Activated CD4-positive, alpha-beta T cell treated with anti-CD3 and anti-CD28 coated beads for 36 hours (primary cell): ENCODE results near the gene YBX2. TPM values are rescaled to one million over a fixed set of nuclear protein-coding genes. Genes with fewer than 3 reads are reported as not detected.
A peak's percentile ranks its signal among the peaks of the same experiment; 100 is the strongest.

Source experiments
- ATAC-seq: fragments of 200-7000 bp; cut with Tn5 transposase; one replicate; pipeline ENCODE4 v1.10.0; 2021; ENCODE audit warnings: mild to moderate bottlenecking, moderate library complexity
- CTCF ChIA-PET: fragments of 350-600 bp; sonication (Branson Sonifier 250); formaldehyde crosslinking; loops from one replicate; lab custom pipeline; 2021; ENCODE audit warnings: antibody characterized with exemption; lab: Charles Lee
- POLR2A ChIA-PET: fragments of 350-600 bp; sonication (Branson Sonifier 250); formaldehyde crosslinking; loops from one replicate; lab custom pipeline; 2021; ENCODE audit warnings: antibody characterized with exemption, inconsistent platforms; lab: Charles Lee
- DNase-seq: peaks from one replicate; pipeline ENCODE4 v3.0.0-alpha.2; 2020
- H3K27ac Mint-ChIP-seq: one replicate; pipeline ENCODE4 v1.8.0; 2021; ENCODE audit warnings: mixed read lengths
- H3K27me3 Mint-ChIP-seq: one replicate; pipeline ENCODE4 v1.8.0; 2021; ENCODE audit warnings: mixed read lengths
- H3K36me3 Mint-ChIP-seq: one replicate; pipeline ENCODE4 v1.8.0; 2021; ENCODE audit warnings: low read depth, mixed read lengths
- H3K4me1 Mint-ChIP-seq: one replicate; pipeline ENCODE4 v1.8.0; 2021; ENCODE audit warnings: mixed read lengths
- H3K4me3 Mint-ChIP-seq: one replicate; pipeline ENCODE4 v1.8.0; 2021; ENCODE audit warnings: mild to moderate bottlenecking, moderate library complexity, mixed read lengths
- H3K9me3 Mint-ChIP-seq: one replicate; pipeline ENCODE4 v1.8.0; 2021; ENCODE audit warnings: low read depth, mixed read lengths
- intact Hi-C, 2 experiments: fragments of 100-400 bp; cut with DNase I in 1 of 2; cut with micrococcal nuclease in 1 of 2; formaldehyde crosslinking; loops; one replicate each; pipeline versions ENCODE4 v1.14.2 to v1.15.1; 2022 to 2024; cut with DNase I, micrococcal nuclease
- total RNA-seq, 2 experiments: library from RNA; stranded (reverse); gene quantifications; one replicate each; pipeline ENCODE4 v1.2.3, GENCODE V29; 2021

Gene YBX2
- total RNA-seq, 2 experiments from 2014 or later = 0.34 to 0.67 TPM

DNA sequence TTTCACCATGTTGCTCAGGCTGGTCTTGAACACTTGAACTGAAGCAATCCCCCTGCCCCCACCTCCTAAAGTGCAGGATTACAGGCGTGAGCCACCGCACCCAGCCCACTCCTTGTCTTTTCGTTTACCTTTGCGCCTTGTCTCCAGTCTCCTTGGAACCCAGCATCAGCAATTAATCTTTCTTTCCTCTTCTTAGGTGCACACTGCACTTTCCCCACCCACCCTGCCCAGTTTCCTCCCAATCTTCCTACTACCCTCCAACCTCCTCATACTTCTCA lies 30.7 kb downstream of the YBX2 start:
- CTCF ChIA-PET = no interaction called here
- Mint-ChIP-seq H3K36me3 (peaks cover under 1% of the 10 kb centered on the region), H3K9me3 (no peaks in the 10 kb centered on the region), H3K27ac (peak overlapping the region; percentile 59), H3K4me3 (peak overlapping the region; percentile 35), H3K4me1 (peaks cover 28% of the 10 kb centered on the region), H3K27me3 (peaks cover 25% of the 10 kb centered on the region)
- POLR2A ChIA-PET = interaction anchor here (1.0 kb wide), 1 partner anchor 24 kb away, joined by 3 read pairs; the partner anchor contains the start of gene PHF23
- intact Hi-C loops = loop anchor here in 1 of 2 experiments (5.0 kb wide), 1 partner anchor 34 kb away; no protein-coding TSS in a partner anchor
- DNase-seq (no peak), ATAC-seq (no peak)

DNA sequence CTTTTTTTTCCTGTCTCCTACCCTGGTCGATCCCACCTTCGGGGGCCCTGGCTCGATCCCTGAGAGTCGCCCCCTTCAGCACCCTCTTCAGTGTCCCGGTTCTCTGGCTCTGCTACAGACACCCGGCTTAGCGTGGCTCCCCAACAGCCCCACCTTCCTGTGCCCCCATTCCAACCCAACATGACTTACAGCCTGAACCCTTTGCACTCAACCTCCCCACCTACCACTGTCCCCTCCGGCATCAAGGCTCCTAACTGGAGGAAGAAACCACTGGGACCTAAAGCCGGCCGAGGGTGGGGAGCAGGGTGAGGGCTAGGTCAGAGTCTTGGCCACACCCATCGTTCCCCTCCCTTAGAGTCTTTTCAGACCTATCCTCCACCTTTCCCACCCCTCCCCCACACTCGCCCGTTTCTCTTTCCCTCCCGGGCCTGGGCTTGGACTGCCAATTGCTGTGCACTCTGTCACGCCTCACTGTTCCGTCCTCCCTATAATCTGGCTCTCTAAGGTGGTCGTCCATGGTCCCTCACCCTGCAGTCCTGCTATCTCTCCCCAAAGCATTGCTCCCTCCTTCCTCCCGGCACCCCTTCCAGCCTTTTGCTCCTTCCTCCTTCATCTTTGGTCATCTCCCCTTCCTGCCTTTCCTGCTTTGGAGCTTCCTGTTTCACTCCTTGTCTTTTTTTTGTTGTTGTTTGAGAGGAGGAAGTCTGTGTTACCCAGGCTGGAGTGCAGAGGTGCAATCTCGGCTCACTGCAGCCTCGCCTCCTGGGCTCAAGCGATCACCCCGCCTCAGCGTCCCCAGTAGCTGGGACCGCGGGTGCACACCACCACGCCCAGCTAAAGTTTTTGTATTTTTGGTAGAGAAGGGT lies 31.3 kb downstream of the YBX2 start:
- POLR2A ChIA-PET = interaction anchor here (1.0 kb wide), 1 partner anchor 24 kb away, joined by 3 read pairs; the partner anchor contains the start of gene PHF23
- H3K27ac Mint-ChIP-seq = peak overlapping the region; percentile 24

DNA sequence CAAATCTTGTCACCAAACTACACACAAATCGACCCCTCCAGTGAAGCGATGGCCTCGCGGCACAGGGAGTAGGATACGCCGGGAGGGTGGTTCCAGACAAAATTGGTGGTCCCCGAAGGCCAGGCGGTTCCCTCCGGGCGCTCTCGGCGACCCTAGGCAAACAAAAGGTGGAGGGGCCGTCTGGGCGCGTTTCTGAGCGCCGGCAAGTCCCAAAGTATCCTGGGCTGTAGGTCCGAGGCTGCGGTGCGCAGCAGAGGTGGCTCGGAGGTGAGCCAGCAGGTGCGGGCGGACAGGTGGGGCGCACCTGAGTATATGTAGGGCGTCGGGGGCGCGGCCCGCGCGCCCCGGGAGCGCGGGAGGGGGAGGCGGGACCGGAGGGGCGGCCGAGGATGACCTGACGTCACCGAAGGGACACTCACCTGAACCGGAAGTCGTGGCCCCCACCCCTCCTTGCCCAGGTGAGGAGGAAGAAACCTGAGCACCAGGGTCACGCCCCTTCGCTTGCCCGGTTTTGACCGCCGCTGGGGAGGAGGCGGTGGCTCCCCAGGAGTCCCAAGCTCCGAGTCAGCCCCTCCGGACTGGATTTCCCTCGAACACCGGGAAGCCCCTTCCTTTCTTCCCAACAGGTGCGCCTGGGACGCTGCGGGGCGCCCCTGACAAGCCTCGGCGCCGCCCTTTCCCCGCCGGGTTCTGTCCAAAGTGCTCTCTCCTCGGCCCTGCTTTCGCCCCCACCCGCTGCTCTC lies 32.1 kb downstream of the YBX2 start, which contains the start of gene CLDN7:
TSS of gene CLDN7 (minus strand) at position 287 of the 743 bp plus-strand sequence. CDS start 435 bp downstream, outside the sequence.
- peaks cover 28% of the 10 kb centered on the region for H3K4me1 Mint-ChIP-seq
- H3K27ac Mint-ChIP-seq = peak within 1 kb of the TSS; percentile 24
- peak within 1 kb of the TSS; percentile 45 for H3K4me3 Mint-ChIP-seq
- intact Hi-C loops = loop anchor here in 1 of 2 experiments (5.0 kb wide), 1 partner anchor 35 kb away; no protein-coding TSS in a partner anchor
- ATAC-seq (no peak), DNase-seq (no peak)
- CTCF ChIA-PET = no interaction called here
- POLR2A ChIA-PET = no interaction called here
- no peaks in the 10 kb centered on the region for H3K9me3 Mint-ChIP-seq
- H3K36me3 Mint-ChIP-seq = peaks cover 5% of the 10 kb centered on the region
- H3K27me3 Mint-ChIP-seq = peaks cover 25% of the 10 kb centered on the region

More for the DNA sequence above, 31.3 kb downstream of the YBX2 start:
- H3K4me3 Mint-ChIP-seq = peak overlapping the region; percentile 35
- H3K9me3 Mint-ChIP-seq = no peaks in the 10 kb centered on the region
- H3K36me3 Mint-ChIP-seq = peaks cover 5% of the 10 kb centered on the region
- peaks cover 25% of the 10 kb centered on the region for H3K27me3 Mint-ChIP-seq
- CTCF ChIA-PET = no interaction called here
- H3K4me1 Mint-ChIP-seq = peaks cover 28% of the 10 kb centered on the region
- DNase-seq (peak; percentile 57), ATAC-seq (peak; percentile 14)
- intact Hi-C loops = loop anchor here in 1 of 2 experiments (5.0 kb wide), 1 partner anchor 34 kb away; no protein-coding TSS in a partner anchor

DNA sequence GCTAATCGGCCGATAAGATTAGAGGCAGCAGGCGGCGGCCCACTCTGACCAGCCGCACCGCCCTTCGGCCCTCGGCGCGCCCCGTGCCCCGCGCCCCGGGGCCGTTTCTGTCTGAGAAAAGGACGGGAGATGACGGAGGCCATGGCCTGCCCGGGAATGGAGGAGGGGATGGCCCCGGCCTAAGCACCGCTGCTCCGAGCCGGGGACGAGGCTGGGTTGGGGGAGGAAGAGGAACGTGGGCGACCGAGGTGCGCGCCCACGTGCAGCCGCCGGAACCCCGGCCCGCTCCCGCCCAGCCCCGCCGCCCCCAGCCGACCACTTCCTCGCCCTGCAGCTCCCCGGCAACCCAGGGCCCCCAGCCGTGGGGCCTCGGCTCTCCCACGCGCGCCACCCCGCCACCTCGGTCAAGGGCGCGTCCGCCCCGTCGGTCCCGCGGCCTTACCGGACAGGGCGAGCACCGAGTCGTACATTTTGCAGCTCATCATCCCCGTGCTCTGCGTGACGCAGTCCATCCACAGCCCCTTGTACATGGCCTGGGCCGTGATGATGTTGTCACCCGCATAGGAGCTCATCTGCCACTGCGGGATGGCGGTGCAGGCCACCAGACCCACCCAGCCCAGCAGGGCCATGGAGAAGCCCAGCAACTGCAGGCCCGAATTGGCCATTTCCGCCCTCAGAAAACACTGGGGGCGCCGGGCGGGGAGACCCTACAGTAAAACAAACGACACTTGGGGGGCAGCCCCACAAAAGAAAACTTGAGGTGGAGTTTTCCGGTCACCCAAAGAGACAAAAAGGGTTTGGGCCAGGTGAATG lies 32.9 kb downstream of the YBX2 start:
- H3K4me3 Mint-ChIP-seq = peak overlapping the region; percentile 45
- intact Hi-C loops = loop anchor here in 1 of 2 experiments (5.0 kb wide), 1 partner anchor 36 kb away; no protein-coding TSS in a partner anchor

DNA sequence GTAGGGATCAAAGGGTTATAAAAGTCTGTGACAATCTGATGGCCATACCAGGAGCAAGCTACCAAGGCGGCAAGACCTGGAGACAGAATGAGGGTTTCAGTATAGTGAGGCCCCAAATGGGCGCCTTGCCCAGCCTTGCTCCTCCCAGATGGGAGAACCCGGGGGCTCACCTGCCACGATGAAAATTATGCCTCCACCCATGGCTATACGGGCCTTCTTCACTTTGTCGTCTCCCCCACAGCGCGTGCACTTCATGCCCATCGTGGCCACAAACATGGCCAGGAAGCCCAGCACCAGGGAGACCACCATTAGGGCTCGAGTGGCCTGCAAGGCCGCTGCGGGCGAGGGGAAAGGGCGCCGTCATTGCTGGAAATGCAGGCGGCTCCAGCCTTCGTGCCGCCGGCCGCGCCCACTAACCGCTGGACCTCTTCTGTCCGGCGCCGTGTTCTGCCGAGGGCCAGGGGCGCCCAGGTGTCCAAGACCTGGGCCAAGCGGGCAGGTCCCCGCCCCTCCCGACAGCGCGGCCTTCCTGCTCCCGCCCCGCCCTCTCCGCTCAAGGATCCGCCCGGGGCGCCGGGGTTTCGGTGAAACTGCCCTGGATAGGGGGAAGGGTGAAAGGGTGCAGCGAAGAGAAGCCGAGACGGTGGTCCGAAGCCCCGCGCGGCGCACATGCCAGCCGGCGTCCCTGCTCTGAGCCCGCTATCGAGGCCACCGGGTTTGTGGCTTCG lies 33.6 kb downstream of the YBX2 start:
- DNase-seq = peak; percentile 57
- Mint-ChIP-seq H3K4me1 (peaks cover 28% of the 10 kb centered on the region), H3K36me3 (peaks cover 17% of the 10 kb centered on the region), H3K27ac (no peak overlapping the region), H3K4me3 (peak overlapping the region; percentile 33), H3K9me3 (no peaks in the 10 kb centered on the region), H3K27me3 (peaks cover 23% of the 10 kb centered on the region)
- CTCF ChIA-PET = no interaction called here
- intact Hi-C loops = loop anchor here in 1 of 2 experiments (5.0 kb wide), 1 partner anchor 36 kb away; no protein-coding TSS in a partner anchor
- ATAC-seq = peak; percentile 41
- POLR2A ChIA-PET = no interaction called here

More for the DNA sequence above, 32.9 kb downstream of the YBX2 start:
- peaks cover 28% of the 10 kb centered on the region for H3K4me1 Mint-ChIP-seq
- H3K9me3 Mint-ChIP-seq = no peaks in the 10 kb centered on the region
- POLR2A ChIA-PET = interaction anchor here (0.6 kb wide), 1 partner anchor 14 kb away, joined by 4 read pairs; no protein-coding TSS in a partner anchor
- peak; percentile 42 for DNase-seq
- CTCF ChIA-PET = no interaction called here
- H3K27ac Mint-ChIP-seq = no peak overlapping the region
- H3K27me3 Mint-ChIP-seq = peaks cover 23% of the 10 kb centered on the region
- peaks cover 9% of the 10 kb centered on the region for H3K36me3 Mint-ChIP-seq
- peak; percentile 40 for ATAC-seq

DNA sequence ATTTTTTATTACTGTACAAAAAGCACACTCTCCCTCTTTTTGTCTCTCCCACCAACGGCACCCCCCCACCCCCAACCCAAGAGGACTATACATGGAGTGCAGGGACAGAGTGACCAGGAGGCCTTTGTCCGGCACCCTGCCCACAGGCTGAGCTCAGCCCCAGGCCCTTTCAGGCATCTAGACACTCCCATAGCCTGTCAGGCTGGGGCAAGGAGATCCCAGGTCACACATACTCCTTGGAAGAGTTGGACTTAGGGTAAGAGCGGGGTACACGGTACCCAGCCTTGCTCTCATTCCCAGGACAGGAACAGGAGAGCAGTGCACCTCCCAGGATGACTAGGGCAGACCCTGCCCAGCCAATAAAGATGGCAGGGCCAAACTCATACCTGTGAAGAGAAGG lies 34.3 kb downstream of the YBX2 start:
- peaks cover 23% of the 10 kb centered on the region for H3K27me3 Mint-ChIP-seq
- ATAC-seq (no peak), DNase-seq (no peak)
- H3K36me3 Mint-ChIP-seq = peaks cover 17% of the 10 kb centered on the region
- CTCF ChIA-PET = no interaction called here
- intact Hi-C loops = loop anchor here in 1 of 2 experiments (5.0 kb wide), 1 partner anchor 37 kb away; no protein-coding TSS in a partner anchor
- POLR2A ChIA-PET = interaction anchor here (0.5 kb wide), 1 partner anchor 153 kb away, joined by 4 read pairs; no protein-coding TSS in a partner anchor
- no peak overlapping the region for H3K4me3 Mint-ChIP-seq
- no peaks in the 10 kb centered on the region for H3K9me3 Mint-ChIP-seq
- H3K27ac Mint-ChIP-seq = no peak overlapping the region
- peaks cover 28% of the 10 kb centered on the region for H3K4me1 Mint-ChIP-seq

DNA sequence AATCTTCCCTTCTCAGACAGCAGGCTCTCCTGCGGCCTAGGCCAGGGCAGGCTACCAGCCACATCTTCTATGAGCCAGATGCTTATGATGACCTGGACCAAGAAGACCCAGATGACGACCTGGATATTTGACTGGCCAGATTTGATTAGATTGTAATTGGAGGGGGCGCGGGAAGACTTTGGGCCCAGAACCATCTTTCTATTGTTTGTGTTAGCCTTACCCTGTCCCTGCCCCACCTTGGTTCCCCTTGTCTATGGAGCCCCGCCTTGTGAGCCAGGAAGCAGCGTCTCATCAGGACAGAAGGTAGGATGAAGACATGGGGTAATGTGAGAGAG lies 34.9 kb downstream of the YBX2 start:
- Mint-ChIP-seq H3K36me3 (peaks cover 22% of the 10 kb centered on the region), H3K4me3 (no peak overlapping the region), H3K27ac (no peak overlapping the region), H3K4me1 (peaks cover 28% of the 10 kb centered on the region), H3K9me3 (no peaks in the 10 kb centered on the region), H3K27me3 (peaks cover 22% of the 10 kb centered on the region)
- intact Hi-C loops = no loop called here
- DNase-seq (no peak), ATAC-seq (no peak)
- ChIA-PET CTCF (no interaction called here), POLR2A (no interaction called here)

DNA sequence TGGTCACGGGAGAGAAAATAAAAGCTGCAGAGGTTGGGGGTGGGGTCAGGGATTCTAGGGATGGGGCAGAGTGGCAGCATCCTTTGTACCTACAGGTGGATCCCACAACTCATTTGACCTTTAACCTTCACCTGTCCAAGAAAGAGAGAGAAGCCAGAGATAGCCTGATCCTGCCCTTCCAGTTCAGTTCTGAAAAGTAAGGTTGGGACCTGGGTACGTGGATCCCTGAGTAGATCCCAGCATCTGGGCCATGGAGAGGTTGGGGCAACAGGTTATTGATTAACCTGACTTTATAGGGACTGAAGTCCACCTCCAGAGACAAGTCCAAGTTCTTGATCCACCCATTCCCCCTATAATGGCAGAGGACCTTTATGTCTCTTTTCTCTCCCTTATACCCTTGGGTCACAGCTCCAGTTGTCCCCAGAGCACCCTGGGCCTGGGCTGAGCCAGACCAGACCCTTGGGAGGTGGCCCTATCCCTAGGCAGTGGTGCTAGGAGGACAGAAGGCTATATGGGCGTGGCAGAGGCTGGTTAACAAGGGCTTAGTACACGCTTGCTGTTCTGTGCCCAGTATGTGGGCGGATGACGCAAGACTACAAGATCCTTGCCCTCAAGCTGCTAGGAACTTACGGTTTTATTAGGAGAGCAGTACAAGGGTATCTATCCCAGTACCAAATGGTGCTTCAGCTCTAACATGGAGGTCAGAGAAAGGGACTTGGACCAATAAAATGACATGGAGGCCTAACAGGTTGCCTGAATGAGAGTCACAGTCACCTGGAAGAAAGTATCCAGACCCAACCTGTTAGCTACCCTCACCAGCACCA lies 35.5 kb downstream of the YBX2 start:
- Mint-ChIP-seq H3K27ac (no peak overlapping the region), H3K4me3 (no peak overlapping the region), H3K4me1 (peaks cover 28% of the 10 kb centered on the region), H3K36me3 (peaks cover 25% of the 10 kb centered on the region), H3K27me3 (peaks cover 17% of the 10 kb centered on the region), H3K9me3 (no peaks in the 10 kb centered on the region)
- DNase-seq = no peak
- ChIA-PET CTCF (interaction anchor here (1.0 kb wide), 1 partner anchor 39 kb away, joined by 3 read pairs; the partner anchor contains the start of genes ACADVL and DLG4), POLR2A (interaction anchor here (0.6 kb wide), 1 partner anchor 32 kb away, joined by 5 read pairs; no protein-coding TSS in a partner anchor)
- no peak for ATAC-seq
- intact Hi-C loops = no loop called here

DNA sequence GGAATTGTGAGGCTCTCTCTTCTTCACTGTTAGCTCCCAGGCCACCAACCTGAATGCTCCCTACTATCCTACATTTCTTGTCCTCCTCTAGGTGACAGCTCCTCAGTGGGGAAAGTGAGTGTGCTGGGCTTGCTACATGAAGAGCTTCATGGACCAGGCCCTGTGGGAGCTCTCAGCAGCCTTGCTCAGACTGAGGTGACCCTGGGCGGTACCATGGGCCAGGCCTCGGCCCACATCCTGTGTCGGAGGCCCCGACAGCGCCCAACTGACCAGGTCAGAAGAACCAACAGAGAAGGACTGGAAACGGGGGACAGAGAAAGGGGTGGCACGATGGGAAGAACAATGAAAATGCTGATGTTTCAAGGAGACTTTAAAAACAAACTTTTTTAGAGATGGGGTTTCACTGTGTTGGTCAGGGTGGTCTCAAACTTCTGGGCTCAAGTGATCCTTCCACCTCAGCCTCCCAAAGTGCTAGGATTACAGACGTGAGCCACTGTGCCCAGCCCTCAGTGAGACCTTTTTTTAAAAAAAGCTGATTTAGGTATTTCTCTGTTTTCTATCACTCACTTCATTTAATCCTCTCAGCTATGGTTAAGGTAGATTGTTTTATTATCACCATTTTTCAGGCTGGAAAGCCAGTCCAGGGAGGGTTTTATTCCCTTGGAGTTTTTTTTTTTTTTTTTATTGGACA lies 37.5 kb downstream of the YBX2 start:
- ATAC-seq (no peak), DNase-seq (no peak)
- CTCF ChIA-PET = interaction anchor here (0.7 to 0.8 kb wide), 2 partner anchors 24 to 36 kb away, joined by 3 read pairs; partner anchors contain the start of gene SLC2A4
- no peak overlapping the region for H3K4me3 Mint-ChIP-seq
- H3K27ac Mint-ChIP-seq = peak overlapping the region; percentile 17
- no peaks in the 10 kb centered on the region for H3K9me3 Mint-ChIP-seq
- POLR2A ChIA-PET = interaction anchor here (0.6 kb wide), 2 partner anchors 43 to 74 kb away, joined by 4 to 14 read pairs; no protein-coding TSS in a partner anchor
- H3K27me3 Mint-ChIP-seq = peaks cover 3% of the 10 kb centered on the region
- intact Hi-C loops = no loop called here
- H3K4me1 Mint-ChIP-seq = peaks cover 21% of the 10 kb centered on the region
- H3K36me3 Mint-ChIP-seq = peaks cover 36% of the 10 kb centered on the region
